CD8-positive, alpha-beta memory T cell (primary cell): Measurements from ENCODE around the gene SPSB3. TPM values are rescaled to one million over a fixed set of nuclear protein-coding genes. Genes with fewer than 3 reads are reported as not detected.

Experiments used
- polyA plus RNA-seq: library from polyadenylated mRNA; unstranded; fragments of 300-500 nt; fragmentation: Illumina TruSeq; gene quantifications from one replicate; pipeline ENCODE4 v1.2.3, GENCODE V29; 2021
- total RNA-seq, 2 experiments: library from RNA; stranded (reverse); gene quantifications; one replicate each; pipeline ENCODE4 v1.2.3, GENCODE V29; 2021

The SPSB3 gene
- total and polyA plus RNA-seq, 3 experiments from 2014 or later, result 30.6 to 63.9 (median 31.5) TPM

Other genes starting within 250 kb of the SPSB3 start
- gene TMEM204, start 248.9 kb downstream of the SPSB3 start, total RNA-seq, result 10 to 100 TPM; 27.1 to 30.9 TPM
- 68.4 TPM for gene TMEM204, start 248.9 kb downstream of the SPSB3 start, polyA plus RNA-seq
- gene IFT140, start 170.5 kb downstream of the SPSB3 start, total RNA-seq, result 1 to 10 TPM; 6.1 to 8.4 TPM
- gene IFT140, start 170.5 kb downstream of the SPSB3 start, polyA plus RNA-seq, result 5.5 TPM
- 10 to 100 TPM; 22.1 to 24.3 TPM for gene CRAMP1, start 170.2 kb downstream of the SPSB3 start, total RNA-seq
- 3.0 TPM for gene CRAMP1, start 170.2 kb downstream of the SPSB3 start, polyA plus RNA-seq
- gene JPT2, start 104.3 kb downstream of the SPSB3 start, total RNA-seq, result 100 to 1,000 TPM; 106 TPM
- gene JPT2, start 104.3 kb downstream of the SPSB3 start, polyA plus RNA-seq, result 12.5 TPM
- 10 to 100 TPM; 57.1 to 63.2 TPM for gene MAPK8IP3, start 76.4 kb downstream of the SPSB3 start, total RNA-seq
- 2.3 TPM for gene MAPK8IP3, start 76.4 kb downstream of the SPSB3 start, polyA plus RNA-seq
- 10 to 100 TPM; 33.5 to 36.5 TPM for gene NME3, start 11.0 kb downstream of the SPSB3 start, total RNA-seq
- 71.4 TPM for gene NME3, start 11.0 kb downstream of the SPSB3 start, polyA plus RNA-seq
- gene EME2, start 9.8 kb downstream of the SPSB3 start, total RNA-seq, result 10 to 100 TPM; 21.0 to 21.6 TPM
- 1.6 TPM for gene EME2, start 9.8 kb downstream of the SPSB3 start, polyA plus RNA-seq
- gene MRPS34, start 9.4 kb downstream of the SPSB3 start, total RNA-seq, result 100 to 1,000 TPM; 172 to 176 TPM
- gene MRPS34, start 9.4 kb downstream of the SPSB3 start, polyA plus RNA-seq, result 155 TPM
- 10 to 100 TPM; 73.9 to 82.8 TPM for gene NUBP2, start 389 bp upstream of the SPSB3 start, total RNA-seq
- gene NUBP2, start 389 bp upstream of the SPSB3 start, polyA plus RNA-seq, result 96.6 TPM
- not detected for gene IGFALS, start 11.1 kb upstream of the SPSB3 start, total RNA-seq
- not detected for gene IGFALS, start 11.1 kb upstream of the SPSB3 start, polyA plus RNA-seq
- 10 to 100 TPM; 41.2 to 44.5 TPM for gene HAGH, start 44.3 kb upstream of the SPSB3 start, total RNA-seq
- 54.3 TPM for gene HAGH, start 44.3 kb upstream of the SPSB3 start, polyA plus RNA-seq
- gene FAHD1, start 44.6 kb upstream of the SPSB3 start, total RNA-seq, result 10 to 100 TPM; 19.3 to 20.9 TPM
- 26.7 TPM for gene FAHD1, start 44.6 kb upstream of the SPSB3 start, polyA plus RNA-seq
- gene MEIOB, start 89.6 kb upstream of the SPSB3 start, total RNA-seq, result not detected
- gene MEIOB, start 89.6 kb upstream of the SPSB3 start, polyA plus RNA-seq, result not detected
- gene HS3ST6, start 135.8 kb upstream of the SPSB3 start, total RNA-seq, result not detected
- not detected for gene HS3ST6, start 135.8 kb upstream of the SPSB3 start, polyA plus RNA-seq
- gene MSRB1, start 160.6 kb upstream of the SPSB3 start, total RNA-seq, result 10 to 100 TPM; 20.4 TPM
- 20.2 TPM for gene MSRB1, start 160.6 kb upstream of the SPSB3 start, polyA plus RNA-seq
- under 1 TPM; 0.37 to 0.62 TPM for gene RPL3L, start 172.1 kb upstream of the SPSB3 start, total RNA-seq
- not detected for gene RPL3L, start 172.1 kb upstream of the SPSB3 start, polyA plus RNA-seq
- gene NDUFB10, start 177.0 kb upstream of the SPSB3 start, total RNA-seq, result 100 to 1,000 TPM; 150 to 152 TPM
- gene NDUFB10, start 177.0 kb upstream of the SPSB3 start, polyA plus RNA-seq, result 236 TPM
- 1,000 to 10,000 TPM; 5,023 to 5,213 TPM for gene RPS2, start 182.3 kb upstream of the SPSB3 start, total RNA-seq
- gene RPS2, start 182.3 kb upstream of the SPSB3 start, polyA plus RNA-seq, result 5,049 TPM
- not detected for gene RNF151, start 184.3 kb upstream of the SPSB3 start, total RNA-seq
- gene RNF151, start 184.3 kb upstream of the SPSB3 start, polyA plus RNA-seq, result not detected
- gene TBL3, start 189.5 kb upstream of the SPSB3 start, total RNA-seq, result 10 to 100 TPM; 74.6 to 78.0 TPM
- gene TBL3, start 189.5 kb upstream of the SPSB3 start, polyA plus RNA-seq, result 62.9 TPM
- under 1 TPM; 0.47 to 0.48 TPM for gene NOXO1, start 198.9 kb upstream of the SPSB3 start, total RNA-seq
- gene NOXO1, start 198.9 kb upstream of the SPSB3 start, polyA plus RNA-seq, result not detected
- gene GFER, start 201.6 kb upstream of the SPSB3 start, total RNA-seq, result 10 to 100 TPM; 41.7 to 50.1 TPM
- gene GFER, start 201.6 kb upstream of the SPSB3 start, polyA plus RNA-seq, result 38.4 TPM
- 1 to 10 TPM; 3.4 to 3.6 TPM for gene SYNGR3, start 207.4 kb upstream of the SPSB3 start, total RNA-seq
- 2.1 TPM for gene SYNGR3, start 207.4 kb upstream of the SPSB3 start, polyA plus RNA-seq
- gene ZNF598, start 227.2 kb upstream of the SPSB3 start, total RNA-seq, result 10 to 100 TPM; 91.8 to 96.6 TPM
- gene ZNF598, start 227.2 kb upstream of the SPSB3 start, polyA plus RNA-seq, result 11.3 TPM
- 10 to 100 TPM in 1 of 2 experiments, 1 to 10 TPM in 1; 9.4 to 12.5 TPM for gene NPW, start 237.2 kb upstream of the SPSB3 start, total RNA-seq
- gene NPW, start 237.2 kb upstream of the SPSB3 start, polyA plus RNA-seq, result not detected
- 1 to 10 TPM; 3.0 to 4.1 TPM for gene NHERF2, start 244.3 kb upstream of the SPSB3 start, total RNA-seq
- gene NHERF2, start 244.3 kb upstream of the SPSB3 start, polyA plus RNA-seq, result 0.51 TPM